Inflammatory macrophage (primary cell): ENCODE measurements around the gene ACE2.
"Not testable (repeated sequence)": the region's sequence is repeated elsewhere in the genome, so short reads cannot be mapped to it uniquely, and the experiment has no call there.

Source experiments
- DNase-seq, 2 donors: peaks; one replicate each; pipeline ENCODE4 v3.0.0-alpha.2; 2020 to 2022
- total RNA-seq, 18 experiments: gene quantifications; one replicate each; lab custom pipeline; 2026; ENCODE audit warnings: mixed read lengths in 6 of 18, inconsistent platforms in 2 of 18; lab: John Stamatoyannopoulos, UW

ACE2 gene
- 0 to 0.16 (median 0) reads per million in 18 experiments for total RNA-seq

GRCh38 chrX:15600745-15601144 lies at the start of gene ACE2:
Gene ACE2 (minus strand): TSS chrX:15600960. CDS start chrX:15600911, 49 bp downstream.
- DNase-seq, result no peak

- not testable (repeated sequence) for DNase-seq
Observed at GRCh38 chrX:15647510-15647909, 46.8 kb upstream of the ACE2 start.

- DNase-seq, result no peak
Observed at GRCh38 chrX:15646543-15646942, 45.8 kb upstream of the ACE2 start.

- no peak for DNase-seq
Observed at GRCh38 chrX:15646031-15646430, 45.3 kb upstream of the ACE2 start.

GRCh38 chrX:15645266-15645665 lies 44.5 kb upstream of the ACE2 start:
- no peak for DNase-seq

GRCh38 chrX:15644560-15644872 lies 43.8 kb upstream of the ACE2 start:
- no peak for DNase-seq

GRCh38 chrX:15643786-15644559 lies 43.2 kb upstream of the ACE2 start:
- no peak for DNase-seq

- DNase-seq, result no peak
Observed at GRCh38 chrX:15631637-15632036, 30.9 kb upstream of the ACE2 start.

- no peak for DNase-seq
Observed at GRCh38 chrX:15623054-15623453, 22.3 kb upstream of the ACE2 start.

- no peak for DNase-seq
Observed at GRCh38 chrX:15619053-15619755, 18.4 kb upstream of the ACE2 start.

GRCh38 chrX:15617111-15617510 lies 16.4 kb upstream of the ACE2 start:
- no peak for DNase-seq

GRCh38 chrX:15616531-15616930 lies 15.8 kb upstream of the ACE2 start:
- DNase-seq, result no peak

- DNase-seq, result no peak
Observed at GRCh38 chrX:15607067-15607466, 6.3 kb upstream of the ACE2 start.

GRCh38 chrX:15606136-15606535 lies 5.4 kb upstream of the ACE2 start:
- no peak for DNase-seq

GRCh38 chrX:15605226-15605625 lies 4.5 kb upstream of the ACE2 start:
- DNase-seq, result no peak

GRCh38 chrX:15602761-15603160 lies 2.0 kb upstream of the ACE2 start:
- no peak for DNase-seq

- DNase-seq, result no peak
Observed at GRCh38 chrX:15601932-15602331, 1.2 kb upstream of the ACE2 start.

GRCh38 chrX:15600049-15600448 lies 711 bp downstream of the ACE2 start:
- no peak for DNase-seq

- DNase-seq, result no peak
Observed at GRCh38 chrX:15599461-15599860, 1.3 kb downstream of the ACE2 start.

GRCh38 chrX:15598026-15598425 lies 2.7 kb downstream of the ACE2 start:
- no peak for DNase-seq

GRCh38 chrX:15594371-15594770 lies 6.4 kb downstream of the ACE2 start:
- no peak for DNase-seq

- DNase-seq, result no peak
Observed at GRCh38 chrX:15579778-15580747, 20.7 kb downstream of the ACE2 start.

- no peak for DNase-seq
Observed at GRCh38 chrX:15576019-15576418, 24.7 kb downstream of the ACE2 start.
